ENCODE data around the gene IQGAP3.

GRCh38 chr1:156500543-156500792 is 71.9 kb downstream of the IQGAP3 start, which contains the start of gene MEF2D:
- TF ChIP-seq CTCF (IDR thresholded peaks at IDR 0.05) (no peak), ZFX (IDR thresholded peaks at IDR 0.05; ENCODE audit: borderline replicate concordance) (no peak)

Data from 22Rv1 (cell line).